Measurements from ENCODE around the gene ST8SIA6. TPM values are rescaled to one million over a fixed set of nuclear protein-coding genes. Genes with fewer than 3 reads are reported as not detected.

The ST8SIA6 gene
- total RNA-seq, 1 donor from 2014 or later: 0.23 TPM

DNA sequence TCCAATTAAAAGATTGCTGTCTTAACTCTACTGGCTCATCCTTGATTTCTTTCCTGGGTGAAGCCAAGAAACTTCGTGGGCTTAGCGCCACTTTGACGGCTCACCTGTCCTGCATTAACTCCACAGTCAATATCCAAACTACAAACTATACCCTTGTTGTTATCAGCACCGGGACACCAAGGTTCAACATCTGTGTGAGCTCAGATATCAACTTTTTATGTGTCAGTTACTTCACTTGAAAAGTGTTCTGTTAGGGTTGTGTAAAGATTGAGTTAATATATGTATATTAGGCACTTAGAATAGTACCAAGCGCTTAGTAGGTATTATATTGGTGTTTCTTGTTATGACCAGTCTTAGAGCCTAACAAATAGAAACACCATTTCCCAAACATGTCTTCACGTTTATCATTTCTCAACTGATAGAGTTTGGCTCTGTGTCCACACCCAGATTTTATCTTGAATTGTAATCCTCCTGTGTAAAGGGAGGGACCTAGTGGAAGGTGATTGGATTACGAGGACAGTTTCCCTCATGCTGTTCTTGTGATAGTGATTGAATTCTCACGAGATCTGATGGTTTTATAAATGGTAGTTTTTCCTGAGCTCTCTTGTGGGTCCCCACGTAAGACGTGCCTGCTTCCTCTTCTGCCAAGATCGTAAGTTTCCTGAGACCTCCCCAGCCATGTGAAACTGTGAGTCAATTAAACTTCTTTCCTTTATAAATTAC, 19.0 kb upstream of the ST8SIA6 start:
- H3K4me3 ChIP-seq (ENCODE audit: low read depth, low read length): no peak overlapping the region
- TF ChIP-seq CTCF (conservative IDR thresholded peaks at IDR 0.05; ENCODE audit: low read depth, low read length): no peak
- DNase-seq (ENCODE audit: low read depth): no peak

GRCh38 chr10:17472481-17473227, 18.3 kb upstream of the ST8SIA6 start:
- no peak for DNase-seq (ENCODE audit: low read depth)
- no peak for TF ChIP-seq CTCF (conservative IDR thresholded peaks at IDR 0.05; ENCODE audit: low read depth, low read length)
- H3K4me3 ChIP-seq (ENCODE audit: low read depth, low read length): no peak overlapping the region

DNA sequence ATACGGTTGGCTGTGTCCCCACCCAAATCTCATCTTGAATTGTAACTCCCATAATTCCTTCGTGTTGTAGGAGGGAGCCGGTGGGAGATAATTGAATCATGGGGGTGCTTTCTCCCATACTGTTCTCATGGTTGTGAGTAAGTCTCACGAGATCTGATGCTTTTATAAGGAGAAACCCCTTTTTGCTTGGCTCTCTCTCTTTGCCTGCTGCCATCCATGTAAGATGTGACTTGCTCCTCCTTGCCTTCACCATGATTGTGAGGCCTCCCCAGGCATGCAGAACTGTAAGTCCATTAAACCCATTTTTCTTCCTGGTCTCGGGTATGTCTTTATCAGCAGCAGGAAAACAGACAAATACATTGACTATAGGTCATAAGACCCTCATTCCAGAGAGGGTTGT, 15.9 kb upstream of the ST8SIA6 start:
- no peak for DNase-seq (ENCODE audit: low read depth)
- no peak for TF ChIP-seq CTCF (conservative IDR thresholded peaks at IDR 0.05; ENCODE audit: low read depth, low read length)
- no peak overlapping the region for H3K4me3 ChIP-seq (ENCODE audit: low read depth, low read length)

DNA sequence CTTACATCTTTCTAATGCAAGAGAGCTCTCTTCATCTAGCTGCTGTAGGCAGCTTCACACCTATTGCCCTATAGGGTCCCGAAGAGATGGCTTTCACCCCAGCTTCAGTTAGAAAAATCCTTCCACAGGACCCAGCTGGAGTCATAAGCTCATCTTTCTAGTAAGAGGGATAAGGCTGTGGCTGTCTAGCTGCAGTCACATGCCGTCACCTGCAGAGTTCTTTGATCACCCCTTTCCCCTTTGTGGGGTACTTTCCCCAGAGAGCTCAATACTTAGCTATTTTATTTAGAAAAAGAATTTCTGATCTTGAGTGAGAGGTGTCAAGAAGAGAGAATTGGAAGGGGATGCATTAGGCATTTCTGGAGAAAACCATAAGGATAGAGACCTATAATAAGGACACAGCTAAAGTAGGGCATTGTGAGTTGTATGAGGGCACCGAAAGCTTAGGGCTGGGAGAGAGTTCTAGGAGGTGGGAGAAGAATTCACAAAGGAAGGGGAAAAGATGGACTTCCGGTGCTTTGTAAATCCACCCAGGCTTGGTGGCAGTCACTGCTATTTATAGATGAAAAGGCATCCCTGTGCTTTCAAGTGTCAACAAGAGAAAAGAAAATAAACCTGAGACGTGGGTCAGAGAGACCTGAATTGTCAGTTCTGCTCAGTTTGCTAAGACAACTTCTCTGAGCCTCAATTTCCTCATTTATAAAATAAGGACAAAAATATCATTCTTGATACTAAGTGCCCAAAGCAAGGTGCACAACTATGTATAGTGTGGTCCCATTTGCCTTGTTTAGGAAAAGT, 11.1 kb upstream of the ST8SIA6 start:
- no peak for TF ChIP-seq CTCF (conservative IDR thresholded peaks at IDR 0.05; ENCODE audit: low read depth, low read length)
- DNase-seq (ENCODE audit: low read depth): no peak
- H3K4me3 ChIP-seq (ENCODE audit: low read depth, low read length): no peak overlapping the region

DNA sequence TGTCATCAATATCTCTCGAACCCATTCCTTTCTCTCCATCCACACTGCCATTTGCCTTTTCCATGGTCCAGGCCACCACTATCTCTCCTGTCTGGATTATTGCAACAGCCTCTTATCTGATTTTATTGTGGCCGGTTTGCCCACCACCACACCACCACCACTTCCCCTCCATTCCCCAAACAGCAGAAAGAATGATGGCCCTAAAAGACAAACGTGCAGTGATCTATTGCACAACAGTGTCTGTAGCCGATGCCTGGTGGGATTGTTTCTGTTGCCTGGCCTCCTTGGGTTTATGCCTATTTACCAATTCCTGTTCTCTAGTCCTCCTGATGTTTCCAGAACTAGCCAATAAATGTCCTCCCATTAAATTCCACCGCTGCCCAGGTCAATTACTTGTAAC, 10.2 kb upstream of the ST8SIA6 start:
- no peak overlapping the region for H3K4me3 ChIP-seq (ENCODE audit: low read depth, low read length)
- TF ChIP-seq CTCF (conservative IDR thresholded peaks at IDR 0.05; ENCODE audit: low read depth, low read length): no peak
- DNase-seq (ENCODE audit: low read depth): no peak

DNA sequence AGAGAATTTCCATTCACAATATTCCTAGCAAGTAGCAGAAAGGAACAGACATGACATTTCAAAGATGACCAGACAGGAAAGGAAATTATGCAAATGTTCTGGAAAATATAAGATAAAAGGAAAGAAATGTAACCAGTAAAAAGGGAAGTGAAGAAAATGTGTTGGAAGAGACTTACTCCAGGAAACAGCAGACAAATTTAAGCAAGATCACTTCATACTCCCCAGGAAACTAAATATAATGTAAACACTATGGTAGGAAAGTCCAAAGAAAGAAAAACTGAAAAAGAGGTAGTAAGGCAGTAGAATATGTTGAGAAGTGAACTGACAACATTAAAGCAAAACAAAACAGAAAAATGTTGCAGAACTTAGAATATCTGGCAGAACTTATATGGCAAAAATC, 6.4 kb upstream of the ST8SIA6 start:
- H3K4me3 ChIP-seq (ENCODE audit: low read depth, low read length): no peak overlapping the region
- DNase-seq (ENCODE audit: low read depth): no peak
- no peak for TF ChIP-seq CTCF (conservative IDR thresholded peaks at IDR 0.05; ENCODE audit: low read depth, low read length)

Data from epithelial cell of proximal tubule (primary cell).